ENCODE data around the gene PPP3CA.
"Not testable (repeated sequence)": the region's sequence is repeated elsewhere in the genome, so short reads cannot be mapped to it uniquely, and the experiment has no call there.

PPP3CA gene

DNA sequence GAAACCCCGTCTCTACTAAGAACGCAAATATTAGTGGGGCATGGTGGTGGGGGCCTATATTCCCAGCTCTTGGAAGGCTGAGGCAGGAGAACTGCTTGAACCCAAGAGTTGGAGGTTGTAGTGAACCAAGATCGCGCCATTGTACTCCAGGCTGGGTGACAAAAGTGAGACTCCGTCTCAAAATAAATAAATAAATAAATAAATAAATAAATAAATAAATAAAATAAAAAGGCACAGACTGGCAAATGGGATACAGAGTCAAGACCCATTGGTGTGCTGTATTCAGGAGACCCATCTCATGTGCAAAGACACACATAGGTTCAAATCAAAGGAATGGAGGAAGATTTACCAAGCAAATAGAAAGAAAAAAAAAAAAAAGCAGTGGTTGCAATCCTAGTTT is 216.3 kb downstream of the PPP3CA start:
- DNase-seq, result not testable (repeated sequence)

DNA sequence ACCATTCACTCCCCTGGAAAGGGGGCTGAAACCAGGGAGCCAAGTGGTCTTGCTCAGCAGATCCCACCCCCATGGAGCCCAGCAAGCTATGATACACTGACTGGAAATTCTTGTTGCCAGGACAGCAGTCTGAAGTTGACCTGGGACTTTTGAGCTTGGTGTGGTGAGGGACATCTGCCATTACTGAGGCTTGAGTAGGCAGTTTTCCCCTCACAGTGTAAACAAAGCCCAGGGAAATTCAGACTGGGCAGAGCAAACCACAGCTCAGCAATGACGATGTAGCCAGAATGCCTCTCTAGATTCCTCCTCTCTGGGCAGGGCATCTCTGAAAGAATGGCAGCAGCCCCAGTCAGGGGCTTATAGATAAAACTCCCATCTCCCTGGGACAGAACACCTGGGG is 218.4 kb downstream of the PPP3CA start:
- not testable (repeated sequence) for DNase-seq

DNA sequence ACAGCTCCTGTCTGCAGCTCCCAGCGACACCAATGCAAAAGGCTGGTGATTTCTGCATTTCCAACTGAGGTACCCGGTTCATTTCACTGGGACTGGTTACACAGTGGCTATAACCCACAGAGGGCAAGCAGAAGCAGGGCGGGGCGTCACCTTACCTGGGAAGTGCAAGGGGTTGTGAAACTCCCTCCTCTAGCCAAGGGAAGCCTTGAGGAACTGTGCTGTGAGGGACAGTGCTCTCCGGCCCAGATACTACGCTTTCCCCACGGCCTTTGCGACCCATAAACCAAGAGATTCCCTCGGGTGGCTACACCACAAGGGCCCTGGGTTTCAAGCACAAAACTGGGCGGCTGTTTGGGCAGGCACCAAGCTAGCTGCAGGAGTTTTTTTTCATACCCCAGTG is 218.9 kb downstream of the PPP3CA start:
- no peak for DNase-seq

GRCh38 chr4:101127176-101127790 is 220.0 kb downstream of the PPP3CA start:
- no peak for DNase-seq

DNA sequence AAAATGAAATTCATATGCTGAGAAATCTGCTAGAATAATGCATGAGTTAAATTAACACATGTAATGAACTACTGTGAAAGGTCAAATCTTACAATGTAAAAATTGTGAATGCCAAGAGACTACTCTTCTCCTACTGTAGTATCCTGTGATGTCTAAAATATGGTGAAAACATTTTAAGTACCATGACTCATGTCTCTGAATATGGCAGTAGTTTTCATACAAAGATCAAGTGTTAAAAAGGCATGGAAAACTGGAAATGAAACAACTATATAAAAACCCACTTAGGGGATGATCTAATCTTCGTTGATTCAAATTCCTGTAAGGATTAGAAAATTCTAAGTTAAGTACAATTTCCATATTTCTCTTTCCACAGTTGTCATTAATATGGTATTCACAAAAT is 221.3 kb downstream of the PPP3CA start:
- no peak for DNase-seq

GRCh38 chr4:101125045-101125942 is 222.0 kb downstream of the PPP3CA start:
- no peak for DNase-seq

GRCh38 chr4:101123231-101123630 is 224.1 kb downstream of the PPP3CA start:
- DNase-seq, result no peak

DNA sequence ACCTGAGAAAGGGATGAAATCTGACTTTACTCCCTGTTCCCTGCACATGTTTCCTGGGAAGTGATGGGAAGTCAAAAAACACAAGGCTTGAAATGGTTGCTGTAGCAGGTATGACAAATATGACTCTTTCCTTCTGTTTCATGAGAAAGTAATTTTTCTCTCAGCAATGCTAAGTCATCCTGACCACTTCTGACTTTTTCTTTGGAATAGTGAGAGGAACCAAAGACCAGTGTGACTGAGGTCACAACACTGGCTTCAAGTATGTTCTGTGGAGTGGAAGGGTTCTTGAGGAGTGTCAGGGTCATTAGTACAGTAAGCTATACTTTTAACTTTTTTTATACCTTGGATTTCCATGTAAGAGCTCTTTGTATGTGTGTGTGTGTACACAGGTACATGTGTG is 225.3 kb downstream of the PPP3CA start:
- DNase-seq, result no peak

DNA sequence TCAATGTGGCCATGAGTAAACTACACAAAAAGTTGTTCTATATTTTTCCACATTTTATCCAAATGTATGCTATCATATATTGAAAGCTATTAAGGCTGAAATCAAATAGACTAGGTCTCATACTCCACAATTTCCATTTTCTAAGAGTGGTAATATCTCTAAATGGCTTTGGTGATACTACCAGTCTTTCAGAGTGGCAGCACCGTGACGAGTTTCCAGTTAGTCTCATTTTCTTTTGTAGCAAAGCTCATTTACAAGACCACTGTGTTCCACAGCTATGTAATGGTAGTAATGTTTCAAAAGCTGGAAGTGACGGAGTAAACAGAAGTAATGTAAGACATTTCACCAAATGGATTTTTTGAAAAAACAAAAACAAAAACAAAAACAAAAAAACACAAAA is 228.2 kb downstream of the PPP3CA start:
- DNase-seq, result no peak

GRCh38 chr4:101118617-101119016 is 228.7 kb downstream of the PPP3CA start:
- DNase-seq, result no peak

- no peak for DNase-seq
These were observed 231.4 kb downstream of the PPP3CA start for GRCh38 chr4:101115887-101116286.

DNA sequence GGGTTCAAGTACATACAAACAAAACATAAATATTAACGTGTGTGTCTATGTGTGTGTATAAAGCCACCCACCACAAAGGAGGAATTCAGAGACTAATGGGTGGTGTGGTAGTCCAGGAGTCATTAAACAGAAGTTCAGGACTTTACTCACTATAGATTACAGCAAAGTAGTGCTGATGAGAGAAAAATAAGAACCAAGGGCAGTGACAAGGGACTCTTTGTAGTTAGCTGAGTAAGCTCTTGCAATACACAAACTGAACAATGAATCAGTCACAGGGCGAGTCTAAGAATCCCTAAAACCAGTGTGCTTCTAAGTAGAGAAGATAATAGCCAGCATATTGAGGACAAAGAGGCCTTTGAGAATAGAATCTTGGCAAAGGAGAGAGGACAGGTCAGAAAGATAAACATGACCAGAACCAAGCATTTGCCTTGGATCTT is 232.4 kb downstream of the PPP3CA start:
- DNase-seq, result no peak

DNA sequence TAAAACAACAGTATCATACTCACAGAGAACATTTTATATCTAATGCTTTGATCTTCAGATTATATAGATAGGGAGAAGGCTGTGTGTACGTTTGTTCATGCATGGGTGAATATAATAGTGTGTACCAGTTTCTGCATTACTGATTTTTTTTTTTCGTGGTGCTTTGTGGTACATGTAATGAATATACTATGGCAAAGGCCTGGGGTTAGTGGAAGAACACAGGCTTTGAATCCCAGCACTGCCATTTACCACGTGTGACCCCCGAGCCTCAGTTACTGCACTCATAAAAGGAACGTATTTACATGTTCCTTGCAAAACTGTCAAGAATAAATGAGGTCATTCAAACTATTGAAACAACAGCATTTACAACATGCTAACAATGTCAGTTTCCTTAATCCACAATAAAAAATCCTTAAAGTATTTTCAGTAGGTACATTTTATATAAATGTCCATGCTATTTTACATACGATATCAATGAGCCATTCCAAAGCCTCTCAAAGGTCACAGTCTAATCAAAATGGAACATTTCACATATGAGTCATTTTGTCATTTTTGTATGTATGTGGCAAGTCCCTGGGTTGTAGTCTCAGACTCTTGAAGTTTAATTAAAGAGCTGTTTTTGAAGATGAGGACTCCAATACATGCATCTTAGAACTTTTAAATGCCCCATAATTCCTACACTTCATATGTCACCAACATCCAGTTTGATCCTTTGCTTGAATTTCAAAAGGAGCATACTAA is 242.8 kb downstream of the PPP3CA start:
- no peak for DNase-seq

DNA sequence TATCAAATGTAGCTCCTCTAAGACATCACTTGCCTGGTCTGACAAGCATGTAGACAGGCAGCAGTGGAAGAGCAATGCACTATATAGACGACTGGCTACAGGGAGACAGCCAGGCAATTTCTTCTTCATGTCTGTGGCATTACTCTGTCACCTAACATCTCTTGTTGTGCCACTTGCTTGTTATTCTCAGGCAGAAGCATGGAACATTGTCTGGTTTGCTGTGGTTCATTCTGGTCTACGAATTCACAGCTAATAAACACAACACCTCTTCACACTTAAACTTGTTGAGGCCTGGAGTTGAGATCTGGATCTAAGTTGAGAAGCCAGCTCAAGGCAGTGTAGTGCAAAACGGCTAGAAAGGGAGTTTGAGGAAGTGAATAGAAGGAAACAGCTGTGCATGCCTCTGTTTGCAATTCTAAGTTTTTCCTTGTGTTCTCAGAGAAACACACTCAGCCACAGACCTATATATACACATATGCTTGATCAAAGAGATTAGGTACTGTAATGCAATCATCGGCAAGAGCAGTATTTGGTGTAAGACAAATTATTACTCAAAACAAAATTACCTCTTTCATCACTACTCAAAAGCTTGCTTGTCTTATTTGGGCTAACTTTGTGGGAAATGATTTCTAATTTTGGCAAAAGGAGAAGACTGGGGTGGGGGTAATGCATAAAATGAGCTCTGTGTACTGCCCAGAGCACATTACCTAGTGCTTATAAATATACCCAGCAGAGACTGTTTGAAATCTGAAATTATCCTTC is 243.8 kb downstream of the PPP3CA start:
- DNase-seq, result no peak

- no peak for DNase-seq
These were observed 245.1 kb downstream of the PPP3CA start for GRCh38 chr4:101102114-101102742.

GRCh38 chr4:101101072-101101471 is 246.3 kb downstream of the PPP3CA start:
- DNase-seq, result no peak

- no peak for DNase-seq
These were observed 248.5 kb downstream of the PPP3CA start for GRCh38 chr4:101098666-101099400.

GRCh38 chr4:101092609-101093008 is 254.7 kb downstream of the PPP3CA start:
- DNase-seq, result not testable (repeated sequence)

DNA sequence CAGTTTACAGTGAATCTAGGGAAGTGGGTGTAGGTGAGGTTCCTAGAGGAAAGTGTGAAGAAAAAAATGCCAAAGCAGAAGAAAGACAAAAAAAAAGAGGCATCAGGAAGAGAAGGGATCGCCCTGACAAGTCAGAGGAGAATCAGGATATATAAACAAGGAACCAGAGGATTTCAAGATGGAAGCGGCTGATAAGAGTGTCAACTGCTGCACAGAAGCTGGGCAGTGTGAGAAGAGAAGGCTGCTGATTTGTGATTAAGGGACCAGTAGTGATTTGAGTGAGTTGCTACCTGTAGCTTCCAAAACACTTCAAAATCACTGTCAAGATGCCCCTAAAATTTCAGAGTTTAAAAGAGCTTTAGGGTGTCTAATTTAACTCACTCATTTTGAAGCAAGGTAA is 258.2 kb downstream of the PPP3CA start:
- no peak for DNase-seq

DNA sequence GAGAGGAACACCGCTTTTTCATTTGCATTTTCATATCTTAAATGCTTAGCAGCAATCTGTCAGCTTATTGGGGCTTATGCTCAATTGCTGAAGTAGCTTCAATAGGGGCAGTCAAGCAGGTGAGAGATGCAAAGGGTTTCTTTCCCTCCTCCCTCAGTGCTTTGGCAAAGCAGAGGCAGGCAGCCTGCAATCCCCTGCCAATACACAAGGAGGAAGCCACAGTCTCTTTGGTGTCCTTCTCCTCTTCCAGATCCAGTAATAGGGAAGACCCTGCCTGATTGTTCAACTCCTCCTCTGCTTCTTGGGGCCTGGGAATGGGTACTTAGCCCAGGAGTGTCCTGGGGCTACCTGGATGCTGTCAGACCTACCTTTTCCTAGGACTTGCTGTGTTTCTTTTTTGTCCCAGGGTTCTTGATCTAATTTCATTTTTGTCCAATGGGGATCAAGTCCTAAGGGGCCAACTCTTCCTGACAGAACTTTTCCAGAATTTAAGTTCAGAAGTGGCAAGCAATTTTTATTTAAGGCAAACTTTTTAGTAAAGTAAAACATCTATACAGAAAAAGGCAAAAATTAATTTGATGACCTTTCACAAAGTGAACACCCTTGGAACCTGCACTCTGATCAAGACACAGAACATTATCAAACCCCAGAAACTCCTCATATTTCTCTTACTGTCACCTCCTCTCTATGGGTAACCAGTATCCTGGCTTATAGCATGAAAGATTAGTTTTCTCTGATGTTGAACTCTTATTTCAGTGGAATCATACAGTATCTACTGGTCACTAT is 260.3 kb downstream of the PPP3CA start:
- DNase-seq, result no peak

DNA sequence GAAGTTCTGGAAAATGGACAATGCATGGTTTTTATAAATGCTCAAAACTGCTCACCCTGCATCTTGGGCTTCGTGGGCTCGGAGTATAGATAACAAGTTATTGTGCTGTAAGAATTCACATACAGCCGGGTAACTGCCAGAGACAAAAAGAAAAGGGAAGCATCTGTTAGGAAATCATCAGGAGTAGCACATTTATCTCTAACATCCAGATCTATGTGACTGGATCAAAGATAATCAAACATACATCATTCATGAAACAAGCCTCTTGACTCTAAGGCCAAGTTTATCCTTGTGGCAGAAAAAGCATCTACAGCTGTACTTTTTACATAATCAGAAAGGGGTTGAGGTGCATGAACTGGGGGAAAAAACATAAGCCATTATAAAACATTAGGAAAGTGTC is 264.2 kb downstream of the PPP3CA start:
- DNase-seq, result no peak

Measured in activated CD8-positive, alpha-beta memory T cell treated with anti-CD3 and anti-CD28 coated beads for 24 hours (primary cell).